ENCODE data around the gene RSPO3. TPM values are rescaled to one million over a fixed set of nuclear protein-coding genes. Genes with fewer than 3 reads are reported as not detected.
"Not testable (repeated sequence)": the region's sequence is repeated elsewhere in the genome, so short reads cannot be mapped to it uniquely, and the experiment has no call there.

RSPO3 gene
- polyA plus RNA-seq (2013, experiment 1 of 2; ENCODE audit: insufficient read length): 3.3 TPM
- polyA plus RNA-seq (2013, experiment 2 of 2; ENCODE audit: insufficient read length): 2.7 TPM

- DNase-seq: peak; percentile 26
These were observed at the start of gene RSPO3 for GRCh38 chr6:127118298-127119101. Gene RSPO3, plus strand, starts transcription at chr6:127118671. Its CDS starts 522 bp downstream, at chr6:127119193.

- DNase-seq: peak; percentile 21
These were observed 48.7 kb upstream of the RSPO3 start for GRCh38 chr6:127069659-127070279.

GRCh38 chr6:127073222-127073621 is 45.2 kb upstream of the RSPO3 start:
- DNase-seq: no peak

GRCh38 chr6:127076466-127076865 is 42.0 kb upstream of the RSPO3 start:
- peak; percentile 46 for DNase-seq

GRCh38 chr6:127077886-127078285 is 40.6 kb upstream of the RSPO3 start:
- no peak for DNase-seq

- no peak for DNase-seq
These were observed 39.8 kb upstream of the RSPO3 start for GRCh38 chr6:127078669-127079068.

- DNase-seq: no peak
These were observed 38.8 kb upstream of the RSPO3 start for GRCh38 chr6:127079681-127080080.

- DNase-seq: no peak
These were observed 38.4 kb upstream of the RSPO3 start for GRCh38 chr6:127080081-127080480.

- DNase-seq: no peak
These were observed 35.1 kb upstream of the RSPO3 start for GRCh38 chr6:127083231-127083962.

- DNase-seq: no peak
These were observed 34.5 kb upstream of the RSPO3 start for GRCh38 chr6:127083963-127084310.

- no peak for DNase-seq
These were observed 33.3 kb upstream of the RSPO3 start for GRCh38 chr6:127085181-127085580.

- no peak for DNase-seq
These were observed 28.4 kb upstream of the RSPO3 start for GRCh38 chr6:127090051-127090450.

- DNase-seq: peak; percentile 59
These were observed 26.0 kb upstream of the RSPO3 start for GRCh38 chr6:127092466-127092865.

- no peak for DNase-seq
These were observed 23.7 kb upstream of the RSPO3 start for GRCh38 chr6:127094791-127095190.

GRCh38 chr6:127096167-127096566 is 22.3 kb upstream of the RSPO3 start:
- DNase-seq: no peak

- DNase-seq: not testable (repeated sequence)
These were observed 21.0 kb upstream of the RSPO3 start for GRCh38 chr6:127097442-127097841.

GRCh38 chr6:127100510-127101140 is 17.8 kb upstream of the RSPO3 start:
- no peak for DNase-seq

GRCh38 chr6:127102299-127102698 is 16.2 kb upstream of the RSPO3 start:
- peak; percentile 92 for DNase-seq

- no peak for DNase-seq
These were observed 15.6 kb upstream of the RSPO3 start for GRCh38 chr6:127102859-127103258.

- peak; percentile 24 for DNase-seq
These were observed 15.0 kb upstream of the RSPO3 start for GRCh38 chr6:127103482-127103881.

GRCh38 chr6:127107916-127108315 is 10.6 kb upstream of the RSPO3 start:
- no peak for DNase-seq

- no peak for DNase-seq
These were observed 7.8 kb upstream of the RSPO3 start for GRCh38 chr6:127110712-127111111.

- no peak for DNase-seq
These were observed 6.9 kb upstream of the RSPO3 start for GRCh38 chr6:127111526-127111925.
